DOHH2 (cell line): Measurements from ENCODE around the gene APBA2.

Experiments used
- EZH2phosphoT487 ChIP-seq: fragments of 200-600 bp; sonication (generic); IDR thresholded peaks from 2 replicates; pipeline ENCODE4 v1.6.1; 2017; ENCODE audit warnings: borderline replicate concordance, mild to moderate bottlenecking, antibody characterized with exemption, low read length, moderate library complexity, mixed read lengths
- TF ChIP-seq, protein P1 (sequence below): fragments of 200-600 bp; sonication (generic); IDR thresholded peaks from one replicate; pipeline ENCODE4 v1.5.1; 2014; ENCODE audit warnings: antibody characterized with exemption, mild to moderate bottlenecking, low read depth, low read length; ENCODE audit not compliant: poor library complexity, severe bottlenecking

DNA sequence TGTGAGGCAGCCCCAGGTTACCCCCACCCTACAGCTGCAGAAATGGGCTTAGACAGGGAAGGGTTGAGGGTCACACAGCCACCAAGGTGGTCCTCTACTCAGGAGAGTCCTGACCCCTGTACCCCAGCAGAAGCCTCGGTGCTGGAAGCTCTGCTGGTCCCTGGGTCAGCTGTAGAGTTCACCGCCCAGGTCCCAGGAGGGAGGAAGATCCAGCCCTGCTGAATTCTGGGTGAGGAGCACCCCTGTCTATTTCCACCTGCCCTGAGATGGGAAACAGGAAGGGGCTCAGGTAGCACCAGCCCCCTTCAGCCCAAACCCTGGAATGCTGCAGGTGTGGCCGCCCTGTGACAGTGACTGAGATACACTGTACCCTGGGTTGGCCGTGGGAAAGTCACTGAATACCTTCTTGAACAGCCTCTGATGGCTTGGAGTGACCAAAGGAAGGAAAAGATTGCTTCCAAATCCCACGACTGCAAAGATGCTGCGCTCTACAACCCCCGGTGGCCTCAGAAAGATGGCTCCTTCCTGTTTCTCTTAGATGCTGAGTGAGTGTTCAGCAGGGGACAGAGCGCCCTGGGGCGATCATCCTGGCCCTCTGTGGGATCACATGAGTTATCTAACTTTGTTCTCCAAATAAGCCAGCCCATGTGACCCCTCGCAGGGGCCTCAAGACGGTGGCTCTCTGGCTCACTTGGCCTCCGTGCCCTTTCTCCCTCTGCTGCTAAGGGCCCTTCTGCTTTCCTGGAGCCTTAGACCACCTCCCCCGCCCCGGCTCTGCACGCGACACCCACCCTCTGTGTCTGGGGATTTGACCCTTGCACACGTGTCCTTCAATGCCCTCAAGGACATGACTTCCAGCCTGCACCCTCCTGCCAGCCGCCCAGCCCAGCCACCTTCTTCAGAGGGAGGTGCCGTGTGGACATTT, 242.0 kb downstream of the APBA2 start:
- TF ChIP-seq, protein P1, sequence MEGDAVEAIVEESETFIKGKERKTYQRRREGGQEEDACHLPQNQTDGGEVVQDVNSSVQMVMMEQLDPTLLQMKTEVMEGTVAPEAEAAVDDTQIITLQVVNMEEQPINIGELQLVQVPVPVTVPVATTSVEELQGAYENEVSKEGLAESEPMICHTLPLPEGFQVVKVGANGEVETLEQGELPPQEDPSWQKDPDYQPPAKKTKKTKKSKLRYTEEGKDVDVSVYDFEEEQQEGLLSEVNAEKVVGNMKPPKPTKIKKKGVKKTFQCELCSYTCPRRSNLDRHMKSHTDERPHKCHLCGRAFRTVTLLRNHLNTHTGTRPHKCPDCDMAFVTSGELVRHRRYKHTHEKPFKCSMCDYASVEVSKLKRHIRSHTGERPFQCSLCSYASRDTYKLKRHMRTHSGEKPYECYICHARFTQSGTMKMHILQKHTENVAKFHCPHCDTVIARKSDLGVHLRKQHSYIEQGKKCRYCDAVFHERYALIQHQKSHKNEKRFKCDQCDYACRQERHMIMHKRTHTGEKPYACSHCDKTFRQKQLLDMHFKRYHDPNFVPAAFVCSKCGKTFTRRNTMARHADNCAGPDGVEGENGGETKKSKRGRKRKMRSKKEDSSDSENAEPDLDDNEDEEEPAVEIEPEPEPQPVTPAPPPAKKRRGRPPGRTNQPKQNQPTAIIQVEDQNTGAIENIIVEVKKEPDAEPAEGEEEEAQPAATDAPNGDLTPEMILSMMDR = no peak
- no peak for TF ChIP-seq EZH2phosphoT487
